HG02840 (cell line): Measurements from ENCODE around the gene PHF3.

ENCODE experiments used
- ATAC-seq: cut with Tn5 transposase; IDR thresholded peaks from one replicate; pipeline ENCODE4 v1.9.1; 2021; ENCODE audit warnings: mild to moderate bottlenecking, moderate library complexity, moderate number of reproducible peaks; ENCODE audit not compliant: unreplicated experiment, low FRiP score

Gene PHF3

DNA sequence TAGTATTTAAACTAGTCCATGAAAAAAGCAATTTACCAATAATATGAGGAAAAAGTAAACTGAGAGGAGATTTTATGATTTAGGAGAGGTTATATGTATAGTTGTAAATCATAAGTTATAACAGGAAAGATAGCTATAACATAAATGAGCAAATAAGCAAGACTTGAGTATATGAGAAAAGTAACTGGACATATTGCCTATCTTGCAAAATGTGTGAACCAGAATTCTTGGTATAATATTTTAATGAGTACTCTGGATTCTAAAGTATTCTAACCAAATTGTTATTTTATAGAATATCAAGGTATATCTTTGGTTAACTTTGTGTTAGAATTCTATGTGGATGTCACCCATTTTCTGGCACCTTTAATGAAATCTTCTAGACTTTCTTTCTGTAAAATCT, 124.6 kb downstream of the PHF3 start:
- no peak for ATAC-seq

DNA sequence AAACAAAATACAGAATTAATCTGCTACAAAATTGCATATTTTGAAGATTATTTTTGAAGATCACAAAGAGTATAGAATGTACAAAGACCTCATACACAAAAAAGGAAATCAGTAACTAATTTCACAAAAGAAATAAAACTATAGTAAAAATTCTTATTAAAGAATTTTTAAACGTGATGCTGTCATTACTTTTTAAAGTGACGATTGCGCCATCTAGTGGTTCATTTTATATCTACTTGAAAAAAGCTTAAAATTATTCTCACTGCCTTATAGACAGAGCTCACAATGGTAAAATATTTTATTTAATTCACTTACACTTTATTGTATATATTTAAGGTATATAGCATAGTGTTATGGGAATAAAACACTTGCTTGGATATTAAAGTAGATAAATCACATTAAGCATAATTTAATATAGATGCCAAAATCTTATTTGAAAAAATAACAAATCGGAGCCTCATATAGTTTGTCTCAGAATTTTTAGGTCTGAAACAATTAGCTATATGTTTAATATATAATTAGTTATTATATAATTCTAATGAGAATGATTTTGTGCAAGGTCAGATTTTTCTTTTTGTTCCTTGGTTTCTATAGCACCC, 128.8 kb downstream of the PHF3 start:
- ATAC-seq: no peak
